IPS-NIHi7 (cell line): ENCODE results near the gene METTL14.

Source experiments
- DNase-seq: peaks from one replicate; pipeline ENCODE4 v3.0.0; 2012; ENCODE audit warnings: mixed read lengths; ENCODE audit errors: extremely low spot score

The METTL14 gene

DNA sequence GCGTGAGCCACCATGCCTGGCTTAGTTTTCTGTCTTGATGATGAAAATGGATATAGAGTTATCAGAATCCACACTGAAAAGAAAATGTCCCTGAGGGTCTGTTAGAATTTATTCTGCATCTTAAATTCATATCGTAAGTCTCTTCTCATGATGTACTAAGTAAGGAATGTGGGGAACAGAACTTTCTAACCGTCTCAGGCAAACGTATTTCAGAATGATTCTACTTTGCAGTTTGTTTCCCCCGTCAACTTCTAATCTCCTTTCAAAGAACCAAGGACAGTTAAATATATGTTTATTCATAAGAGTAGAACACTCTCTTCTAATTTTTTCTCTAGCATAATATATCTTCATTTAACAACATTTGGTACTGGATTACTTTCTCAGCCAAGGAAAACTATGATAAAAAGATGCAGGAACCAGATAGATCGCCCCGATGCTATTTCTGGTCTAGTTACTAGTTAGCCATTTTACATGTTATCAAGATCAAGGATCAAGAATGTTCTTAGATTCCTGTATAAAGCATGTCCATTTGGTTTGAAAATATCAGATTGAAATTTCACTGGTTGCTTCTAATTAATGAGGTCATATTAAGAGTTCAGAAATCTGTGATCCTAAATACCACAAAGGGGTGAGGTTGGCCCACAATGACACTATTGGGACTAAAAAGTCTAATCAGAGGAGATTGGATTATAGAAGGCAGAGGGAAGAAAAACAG lies 49.5 kb downstream of the METTL14 start:
- DNase-seq, result no peak

DNA sequence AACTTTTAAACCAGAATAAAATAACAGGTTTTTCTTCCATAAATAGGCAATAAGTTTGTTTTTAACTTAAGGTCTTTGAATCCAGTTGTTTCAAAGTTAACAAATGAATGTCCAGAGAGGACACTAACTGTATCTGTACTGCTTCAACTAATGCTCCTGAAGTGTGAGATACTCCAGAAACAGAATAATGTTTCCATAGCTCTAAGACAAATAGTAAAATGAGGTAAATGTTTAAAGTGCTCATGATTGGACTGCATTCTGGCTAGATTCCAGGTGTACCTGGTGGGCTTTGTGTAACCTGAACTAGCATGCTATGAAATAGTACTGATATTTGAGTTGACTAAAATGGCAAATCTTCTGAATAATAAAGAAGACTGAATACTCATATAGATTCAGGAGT lies 51.7 kb downstream of the METTL14 start:
- DNase-seq, result no peak

DNA sequence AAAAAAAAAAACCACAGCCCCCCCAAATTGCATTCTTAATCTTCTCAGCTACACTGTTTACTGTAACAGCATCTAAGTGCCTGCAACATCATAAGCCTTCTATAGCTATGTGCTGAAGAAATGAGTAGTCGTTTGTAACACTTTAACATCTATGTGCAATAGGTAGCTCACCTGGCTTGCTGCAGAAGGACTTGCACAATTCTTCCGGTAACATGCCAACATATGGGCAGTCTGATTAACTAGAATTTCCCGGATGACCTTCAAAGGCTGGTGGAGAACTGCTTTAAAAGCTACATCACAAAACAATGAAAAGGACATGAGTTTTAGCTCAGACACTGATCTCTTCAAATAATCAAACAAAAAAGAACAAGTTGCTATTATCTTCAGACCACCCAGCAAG lies 52.9 kb downstream of the METTL14 start:
- no peak for DNase-seq

DNA sequence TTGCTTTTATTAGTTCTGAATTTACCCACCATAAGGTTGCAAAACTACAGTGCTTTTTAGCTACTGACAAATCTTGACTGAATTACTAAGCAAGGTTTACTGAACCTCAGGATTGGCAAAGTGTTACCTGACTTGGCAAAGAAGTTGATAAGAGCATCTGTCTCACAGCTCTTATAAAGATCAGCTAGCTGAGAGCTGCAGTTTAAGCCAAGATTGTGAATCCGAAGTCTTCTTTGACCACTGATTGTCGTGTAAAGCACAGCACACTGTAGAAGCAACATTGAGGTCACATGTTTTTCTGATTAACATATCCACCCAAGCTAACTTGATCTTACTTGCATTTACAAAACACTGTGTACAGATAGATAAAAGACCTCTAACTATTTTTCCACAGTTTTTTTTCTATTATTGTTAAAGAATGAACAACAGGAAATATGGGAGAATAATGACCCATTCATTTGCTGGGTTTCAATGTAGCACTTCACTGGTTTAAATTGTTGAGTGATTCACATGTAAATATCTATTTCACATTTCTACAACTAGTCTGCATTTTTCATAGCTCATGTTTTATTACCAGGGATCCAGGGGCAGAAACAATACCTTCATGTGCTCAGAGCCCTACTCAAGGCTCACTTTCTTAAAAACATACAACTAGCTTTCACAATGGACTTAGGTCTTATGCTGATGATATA lies 54.0 kb downstream of the METTL14 start:
- DNase-seq, result no peak

DNA sequence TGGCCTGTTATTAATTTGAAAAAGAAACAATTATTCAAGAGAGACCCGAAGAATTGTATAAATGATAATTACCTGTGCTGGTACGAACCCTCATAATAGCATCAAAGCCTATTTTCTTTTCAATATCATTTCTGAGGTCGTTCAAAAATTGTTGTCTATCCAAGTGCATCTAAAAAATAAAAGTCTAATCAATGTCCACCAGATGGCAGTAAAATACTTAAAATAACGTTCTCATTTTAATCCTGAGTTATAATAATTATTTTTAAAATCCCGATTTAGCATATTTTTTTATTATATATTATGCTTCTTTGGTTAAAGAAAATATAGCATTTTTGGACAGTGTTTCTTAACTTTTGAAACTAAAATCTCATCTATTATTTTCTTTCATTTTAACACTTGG lies 55.7 kb downstream of the METTL14 start:
- DNase-seq, result no peak

DNA sequence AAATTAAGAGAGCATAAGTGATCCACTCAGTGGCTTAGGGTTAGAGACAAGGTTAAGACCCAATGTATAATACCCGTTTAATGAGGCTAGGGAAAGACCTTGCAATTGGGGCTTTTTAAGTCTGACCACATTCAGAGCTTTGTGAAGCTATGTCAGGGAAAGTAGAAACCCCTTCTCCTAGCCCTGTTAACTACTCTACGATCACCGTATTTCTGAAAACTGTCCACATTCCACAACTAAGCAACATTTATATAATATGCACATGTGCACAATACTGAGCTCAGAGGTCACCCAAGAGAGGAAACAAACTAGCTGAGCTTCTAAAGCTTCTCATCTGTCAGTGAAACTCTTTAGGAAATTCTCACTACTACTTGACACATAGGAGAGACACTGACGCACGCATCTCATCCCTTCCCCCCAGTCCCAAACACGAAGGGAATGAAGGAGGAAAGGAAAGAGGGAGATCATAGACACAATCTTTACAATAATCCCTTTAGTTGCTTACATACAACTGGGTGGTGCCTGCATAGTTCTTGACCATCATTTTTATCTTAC lies 56.2 kb downstream of the METTL14 start:
- DNase-seq, result no peak

DNA sequence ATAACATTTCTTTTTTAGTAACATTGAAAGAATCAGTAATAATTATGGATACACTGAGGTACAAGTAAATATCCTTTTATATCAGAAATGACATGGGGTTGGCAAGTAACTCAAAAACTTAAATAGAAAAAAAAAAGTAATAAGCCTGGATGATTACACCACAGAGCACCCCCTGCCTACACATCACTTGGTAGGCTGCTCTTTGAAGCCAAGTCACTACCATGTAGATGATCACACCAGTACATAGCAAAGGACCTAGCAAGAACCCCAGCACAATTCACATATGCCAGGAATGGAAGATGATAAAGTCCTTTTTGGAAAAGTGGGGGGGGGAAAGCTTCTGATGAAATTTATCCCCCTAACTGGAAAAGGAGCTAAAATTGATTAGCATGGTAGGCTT lies 56.9 kb downstream of the METTL14 start:
- no peak for DNase-seq

DNA sequence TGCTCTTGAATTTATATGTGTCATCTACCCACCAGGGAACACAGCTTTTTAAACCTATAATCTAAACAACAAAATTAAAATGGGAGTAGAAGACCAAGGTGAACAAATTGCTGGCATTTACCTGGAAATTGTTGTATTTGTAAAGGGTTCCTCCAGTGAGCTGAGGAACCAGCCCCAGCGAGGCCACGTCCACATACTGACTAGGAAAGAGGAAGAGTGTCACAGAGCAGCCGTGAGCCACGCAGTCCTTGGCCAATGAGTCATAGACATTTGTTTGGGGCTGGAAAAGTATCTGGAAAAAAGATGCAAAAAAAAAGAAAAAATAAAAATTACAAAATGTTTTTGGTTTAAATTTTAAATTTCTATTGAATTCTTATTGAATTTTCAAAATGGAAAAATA lies 58.7 kb downstream of the METTL14 start:
- DNase-seq, result no peak

DNA sequence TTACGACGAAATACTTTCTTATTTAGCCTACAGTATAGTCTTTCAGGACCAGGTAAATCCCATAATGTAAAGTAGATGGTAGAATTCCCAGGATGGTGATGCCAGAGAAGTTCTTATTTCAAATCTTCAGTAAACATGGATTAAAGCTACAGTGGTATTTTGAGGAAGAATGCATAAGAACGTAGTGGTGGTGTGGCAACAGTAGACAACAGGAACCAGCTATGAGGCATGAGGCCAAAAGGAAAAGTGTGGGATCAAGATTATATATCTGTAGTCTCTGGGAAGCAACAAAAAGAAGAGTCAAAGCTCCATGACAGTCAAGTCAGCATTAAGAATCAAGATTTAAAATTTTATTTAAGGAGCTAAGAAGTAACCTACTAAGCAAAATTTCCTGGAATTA lies 60.2 kb downstream of the METTL14 start:
- no peak for DNase-seq

DNA sequence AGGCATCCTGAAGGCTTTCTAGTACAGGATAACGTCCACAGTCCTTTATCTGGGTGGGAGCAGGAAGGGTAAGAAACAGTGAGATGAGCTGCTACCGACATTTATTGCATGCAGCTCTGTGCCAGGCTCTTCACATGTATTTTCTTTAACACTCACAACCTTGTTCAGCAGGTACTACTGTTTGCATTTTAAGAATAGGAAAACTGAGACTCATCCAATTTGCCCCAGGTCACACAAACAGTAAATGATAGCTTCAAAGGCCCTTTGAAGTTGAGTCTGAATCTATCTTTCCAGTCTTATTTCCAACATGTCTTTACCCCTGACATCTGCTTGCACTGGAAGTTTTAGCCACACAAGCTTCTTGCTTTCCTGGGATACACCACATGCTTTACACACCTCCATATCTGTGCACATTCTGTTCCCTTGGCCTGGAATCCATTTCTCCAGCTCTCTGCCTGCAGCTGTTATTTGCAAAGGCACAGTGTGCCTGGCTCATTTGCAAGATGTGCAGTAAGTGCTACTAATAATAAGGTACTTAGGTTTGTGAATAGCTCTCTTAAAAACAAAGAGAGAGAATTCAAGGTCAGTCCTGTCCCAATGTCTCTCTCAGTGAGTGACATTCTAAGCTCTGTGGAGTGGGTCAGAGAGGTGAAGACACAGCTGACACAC lies 61.2 kb downstream of the METTL14 start:
- no peak for DNase-seq

DNA sequence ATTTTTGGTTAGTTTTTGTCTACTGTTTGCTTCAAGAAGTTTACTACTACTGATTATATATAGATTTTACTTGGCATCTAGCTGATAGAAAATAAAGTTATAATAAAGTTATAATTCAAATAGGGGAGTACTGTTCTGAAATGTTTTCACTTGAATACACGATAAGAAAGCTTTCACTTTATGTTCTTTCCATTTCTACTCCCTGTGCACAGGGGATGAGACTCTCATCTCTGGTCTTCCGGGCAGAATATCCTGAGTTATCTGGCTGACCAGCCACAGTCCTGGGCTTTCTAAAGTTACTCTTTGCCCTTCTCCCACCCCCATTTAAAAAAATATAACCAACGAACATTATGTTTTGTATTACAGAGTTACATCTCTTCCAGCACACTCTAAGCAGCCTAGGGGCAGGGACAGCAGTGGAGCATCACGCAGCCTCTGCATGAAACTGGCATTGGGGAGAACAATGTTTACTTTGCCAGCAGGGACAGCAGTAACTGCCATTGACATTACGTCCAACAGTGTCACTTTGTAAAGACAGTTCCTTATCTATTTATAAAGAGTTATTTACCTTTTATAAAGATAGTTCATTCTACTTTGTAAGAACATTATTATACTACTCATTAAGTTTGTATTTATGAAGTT lies 64.3 kb downstream of the METTL14 start:
- DNase-seq, result no peak

DNA sequence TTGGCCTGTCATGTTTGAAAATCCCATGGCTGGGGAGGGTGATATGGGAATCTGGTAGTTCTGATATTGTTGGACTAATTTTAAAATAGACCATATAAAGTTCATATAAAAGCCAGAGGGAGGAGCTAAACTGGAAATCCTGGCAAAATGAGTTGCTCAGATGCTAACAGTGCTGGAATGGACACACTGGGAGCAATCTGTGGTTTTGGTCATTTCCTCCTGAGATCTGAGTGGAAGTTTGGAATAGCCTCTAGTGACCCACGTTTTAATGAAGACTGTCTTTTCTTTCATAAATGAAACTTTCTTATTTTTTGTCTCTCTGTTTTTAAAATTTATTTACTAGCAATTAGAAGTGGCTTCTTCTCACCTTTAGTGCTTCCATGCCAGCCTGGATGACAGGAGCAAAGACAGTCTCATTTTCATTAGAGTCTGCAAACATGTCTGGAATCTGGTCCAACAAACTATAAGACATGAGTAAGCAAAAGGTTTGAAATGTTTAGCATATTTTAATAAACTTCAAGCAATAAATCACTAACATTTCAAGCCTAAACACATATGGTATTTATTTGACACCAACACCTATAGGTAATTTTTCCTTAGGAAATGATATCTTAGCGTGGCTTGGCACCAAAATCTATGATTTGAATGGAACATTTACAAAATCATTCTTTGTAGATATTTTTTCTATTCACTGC lies 66.6 kb downstream of the METTL14 start:
- DNase-seq, result no peak

DNA sequence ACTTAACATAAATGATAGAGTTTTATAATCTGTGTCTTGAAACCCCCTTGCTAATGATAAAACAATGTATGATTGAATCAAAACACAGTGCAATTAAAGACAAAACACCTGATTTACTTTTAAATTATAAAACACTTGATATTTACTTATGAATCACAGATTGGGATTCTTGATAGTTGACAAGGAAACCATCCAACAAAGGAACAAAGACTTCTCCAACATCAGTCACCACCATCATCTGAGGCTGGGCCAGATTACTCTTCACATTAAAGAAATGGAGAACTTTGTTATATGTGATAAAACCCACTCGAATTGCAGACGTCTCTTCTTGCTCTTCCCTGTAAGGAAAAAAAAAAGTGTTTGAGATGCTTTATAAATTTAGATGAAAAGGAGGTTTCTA lies 67.4 kb downstream of the METTL14 start:
- no peak for DNase-seq

DNA sequence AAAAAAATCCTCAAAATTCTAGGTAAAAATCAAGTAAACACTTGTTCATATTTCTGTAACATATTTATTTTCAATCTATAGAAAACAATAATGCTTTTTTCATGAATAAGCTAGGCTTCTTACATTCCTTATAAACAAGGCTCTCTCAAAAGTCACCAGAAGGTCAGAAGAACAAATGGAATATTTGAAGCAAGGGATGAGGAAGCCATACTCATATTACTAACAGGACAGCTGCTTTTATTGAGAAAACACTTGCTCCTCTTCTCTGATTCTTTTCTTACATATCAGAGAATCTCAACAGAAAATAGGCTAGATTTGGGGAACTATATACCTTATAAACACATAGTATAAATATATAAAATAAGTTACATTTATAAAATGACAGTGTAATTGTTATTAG lies 67.9 kb downstream of the METTL14 start:
- no peak for DNase-seq

DNA sequence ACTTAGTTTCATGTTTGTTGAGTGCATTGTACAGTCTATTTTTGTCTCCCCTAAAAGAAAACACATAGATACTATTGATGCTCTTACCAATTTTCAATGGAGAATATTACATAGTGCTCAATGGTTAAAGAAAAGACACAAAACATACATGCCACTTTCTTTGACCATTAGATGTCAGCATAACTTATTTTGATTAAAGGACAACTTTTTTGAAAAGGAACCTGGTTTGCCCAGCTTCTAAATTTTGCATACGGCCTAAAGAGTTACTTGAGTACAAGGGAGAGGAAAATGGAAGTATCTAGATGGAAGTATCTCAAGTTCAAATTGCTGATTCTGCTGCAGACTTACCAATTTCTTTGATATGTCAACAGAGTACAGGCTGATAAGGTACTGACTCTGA lies 68.5 kb downstream of the METTL14 start:
- DNase-seq, result no peak

DNA sequence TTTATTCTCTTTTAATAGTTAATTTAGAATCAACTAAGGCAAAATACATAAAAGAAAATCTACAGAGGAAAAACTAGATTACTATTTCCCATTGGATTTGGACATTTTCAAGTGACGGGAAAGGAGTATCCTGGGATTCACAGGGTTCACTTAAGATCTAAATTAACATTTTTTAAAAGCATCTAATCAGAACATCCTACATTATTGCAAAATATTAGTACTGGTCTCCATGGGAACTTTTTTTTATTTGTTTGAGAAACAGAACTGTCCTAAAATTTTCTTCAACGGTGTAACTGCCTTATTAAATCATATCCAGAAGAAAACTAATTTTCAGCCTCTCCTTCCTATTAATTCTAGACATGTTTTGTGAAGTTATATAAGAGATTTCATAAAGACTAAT lies 69.7 kb downstream of the METTL14 start:
- no peak for DNase-seq

DNA sequence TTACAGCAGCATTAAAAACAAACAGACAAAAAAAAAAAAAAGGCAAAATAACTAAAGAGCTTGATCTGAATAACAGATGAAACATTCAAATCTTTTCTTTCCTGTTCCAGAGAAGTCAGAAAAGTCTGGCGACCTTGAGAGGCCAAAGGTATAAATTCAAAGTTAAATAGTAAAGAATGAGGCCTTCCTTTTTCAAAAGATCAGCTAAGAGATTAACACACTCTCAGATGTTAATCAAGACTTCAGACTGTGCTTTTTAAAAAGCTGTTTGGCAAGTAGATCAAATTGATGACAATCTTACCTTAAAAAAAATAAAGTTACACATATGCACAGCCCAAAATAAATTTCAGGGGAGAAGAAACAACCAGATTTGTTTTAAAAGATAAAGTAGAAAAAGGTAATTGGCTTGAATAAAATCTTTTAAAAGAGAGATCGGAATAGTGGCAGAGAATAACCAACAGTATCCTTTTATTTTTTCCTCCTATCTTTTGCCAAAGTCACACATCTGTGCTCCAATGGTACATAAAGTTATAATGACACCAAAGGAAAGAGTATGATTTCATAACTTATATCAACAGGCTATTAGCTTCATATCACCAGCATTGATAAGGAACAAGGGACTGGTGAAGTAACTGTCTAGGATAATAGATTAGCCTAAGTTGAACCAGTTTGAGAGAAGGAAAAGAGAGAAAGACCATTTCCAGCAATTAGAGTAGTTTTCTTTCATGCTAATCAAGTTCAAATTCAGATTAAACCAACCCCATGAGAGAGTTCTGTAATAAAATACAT lies 70.4 kb downstream of the METTL14 start:
- no peak for DNase-seq

DNA sequence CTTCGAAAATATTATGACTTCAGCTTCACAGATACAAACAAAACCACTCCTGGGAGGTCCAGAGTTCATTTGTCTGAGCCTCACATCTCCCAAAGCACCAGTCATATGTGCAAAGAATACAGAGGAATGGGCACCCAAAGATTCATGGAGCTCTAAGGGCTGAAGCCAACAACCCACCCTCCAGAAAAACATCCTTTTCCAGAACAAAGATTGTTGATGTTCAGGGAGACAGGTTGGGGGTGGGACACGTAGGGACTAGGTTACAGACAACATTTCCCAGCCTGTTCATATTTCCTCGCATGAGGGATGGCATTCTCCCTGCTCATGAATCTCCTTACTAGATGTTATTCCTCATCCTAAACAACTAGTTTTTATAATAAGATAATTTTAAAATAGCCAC lies 71.2 kb downstream of the METTL14 start:
- no peak for DNase-seq

DNA sequence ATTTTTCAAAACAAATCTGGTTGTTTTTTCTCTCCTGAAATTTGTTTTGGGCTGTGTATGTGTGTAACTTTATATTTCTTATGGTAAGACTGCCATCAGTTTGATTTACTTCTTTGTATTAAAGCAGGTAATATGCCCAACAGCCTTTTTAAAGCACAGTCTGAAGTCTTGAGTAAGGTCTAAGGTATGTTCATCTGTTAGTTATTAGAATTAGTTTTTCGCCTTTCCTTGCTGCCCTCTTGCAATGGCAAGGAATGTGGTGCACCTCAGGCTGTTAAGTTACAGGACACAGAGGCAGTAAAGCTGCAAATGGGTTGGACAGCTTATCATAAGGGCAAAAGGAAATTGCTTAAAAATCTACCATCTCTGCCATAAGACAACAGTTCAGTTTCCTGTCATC lies 71.8 kb downstream of the METTL14 start:
- DNase-seq, result no peak

DNA sequence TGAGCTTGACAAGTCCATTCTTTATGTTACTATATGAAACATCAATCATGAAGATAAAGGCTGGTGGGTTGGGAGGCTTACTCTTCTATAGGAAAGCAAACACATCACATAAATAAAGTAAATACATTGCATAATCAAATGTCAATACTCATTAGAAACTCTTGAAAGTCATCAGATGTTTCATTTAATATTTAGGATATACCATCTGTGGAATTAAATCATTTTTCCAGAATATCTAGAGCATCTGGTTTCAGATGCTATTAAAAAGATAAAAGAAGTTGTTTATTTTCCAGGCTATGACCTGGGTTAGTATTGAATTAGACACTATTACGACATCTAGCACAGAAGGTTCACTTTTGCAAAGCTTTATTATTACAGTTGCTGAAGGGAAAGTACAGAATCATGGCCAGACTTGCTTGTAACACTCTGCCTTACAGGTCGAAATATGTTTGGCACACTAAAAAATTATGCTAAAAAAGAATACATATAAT lies 72.6 kb downstream of the METTL14 start:
- DNase-seq, result no peak

DNA sequence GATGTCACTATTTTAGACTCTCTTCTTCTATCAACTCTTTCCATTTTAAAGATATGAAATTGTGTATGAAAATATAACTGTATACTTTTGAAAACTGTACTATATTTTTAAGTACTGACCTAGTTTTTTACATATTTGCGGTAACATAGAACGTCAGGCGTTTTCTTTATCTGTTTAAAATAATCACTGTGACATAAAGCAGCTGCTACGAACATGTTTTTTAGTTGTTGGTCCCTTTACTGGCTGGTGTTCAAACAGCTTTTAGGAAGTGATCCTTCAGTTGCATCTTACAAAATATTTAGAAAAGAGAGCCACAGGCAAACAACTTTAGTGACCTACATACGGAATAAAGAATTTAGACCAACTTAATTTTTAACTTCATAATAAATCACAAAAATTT lies 73.1 kb downstream of the METTL14 start:
- DNase-seq, result no peak
